HG02642 (cell line): ENCODE results near the gene B3GNT8.
"Not testable (repeated sequence)": the region's sequence is repeated elsewhere in the genome, so short reads cannot be mapped to it uniquely, and the experiment has no call there.

Experiments
- ATAC-seq: cut with Tn5 transposase; IDR thresholded peaks from one replicate; pipeline ENCODE4 v1.9.1; 2021; ENCODE audit warnings: mild to moderate bottlenecking; ENCODE audit not compliant: unreplicated experiment, poor library complexity

Gene B3GNT8

GRCh38 chr19:41437944-41438574, 10.9 kb upstream of the B3GNT8 start:
- no peak for ATAC-seq

GRCh38 chr19:41436674-41436951, 9.4 kb upstream of the B3GNT8 start:
- ATAC-seq: no peak

- no peak for ATAC-seq
Observed at GRCh38 chr19:41435936-41436673, 8.9 kb upstream of the B3GNT8 start.

DNA sequence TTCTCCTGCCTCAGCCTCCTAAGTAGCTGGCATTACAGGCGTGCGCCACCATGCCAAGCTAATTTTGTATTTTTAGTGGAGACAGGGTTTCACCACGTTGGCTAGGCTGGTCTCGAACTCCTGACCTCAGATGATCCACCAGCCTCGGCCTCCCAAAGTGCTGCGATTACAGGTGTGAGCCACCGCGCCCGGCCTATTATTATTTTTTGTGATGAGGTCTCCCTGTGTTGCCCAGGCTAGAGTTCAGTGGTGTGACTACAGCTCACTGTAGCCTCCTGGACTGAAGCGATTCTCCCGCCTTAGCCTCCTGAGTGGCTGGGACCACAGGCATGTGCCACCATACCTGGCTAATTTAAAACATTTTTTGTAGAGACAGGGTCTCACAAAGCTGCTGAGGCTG, 8.2 kb upstream of the B3GNT8 start:
- not testable (repeated sequence) for ATAC-seq

- ATAC-seq: no peak
Observed at GRCh38 chr19:41434450-41434849, 7.3 kb upstream of the B3GNT8 start.

DNA sequence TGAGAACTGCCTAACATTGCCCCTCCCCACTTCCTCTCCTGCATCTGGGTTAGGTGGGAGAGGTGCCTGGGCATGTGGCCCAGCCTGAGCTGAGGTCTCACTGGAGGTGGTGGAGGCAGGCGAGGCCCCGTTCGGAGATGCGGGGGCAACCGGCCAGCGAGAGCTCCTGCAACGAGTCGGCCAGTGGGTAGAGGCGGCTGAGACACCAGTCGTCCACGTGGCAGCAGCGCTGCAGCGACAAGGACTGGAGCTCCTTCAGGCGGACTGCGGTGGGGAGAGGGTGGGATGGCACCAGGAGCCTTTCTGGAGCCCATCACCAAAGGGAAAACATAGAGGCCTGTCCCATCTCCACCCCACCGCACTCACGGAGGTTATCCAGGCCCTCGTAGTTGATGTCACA, 6.0 kb upstream of the B3GNT8 start:
- ATAC-seq: no peak

DNA sequence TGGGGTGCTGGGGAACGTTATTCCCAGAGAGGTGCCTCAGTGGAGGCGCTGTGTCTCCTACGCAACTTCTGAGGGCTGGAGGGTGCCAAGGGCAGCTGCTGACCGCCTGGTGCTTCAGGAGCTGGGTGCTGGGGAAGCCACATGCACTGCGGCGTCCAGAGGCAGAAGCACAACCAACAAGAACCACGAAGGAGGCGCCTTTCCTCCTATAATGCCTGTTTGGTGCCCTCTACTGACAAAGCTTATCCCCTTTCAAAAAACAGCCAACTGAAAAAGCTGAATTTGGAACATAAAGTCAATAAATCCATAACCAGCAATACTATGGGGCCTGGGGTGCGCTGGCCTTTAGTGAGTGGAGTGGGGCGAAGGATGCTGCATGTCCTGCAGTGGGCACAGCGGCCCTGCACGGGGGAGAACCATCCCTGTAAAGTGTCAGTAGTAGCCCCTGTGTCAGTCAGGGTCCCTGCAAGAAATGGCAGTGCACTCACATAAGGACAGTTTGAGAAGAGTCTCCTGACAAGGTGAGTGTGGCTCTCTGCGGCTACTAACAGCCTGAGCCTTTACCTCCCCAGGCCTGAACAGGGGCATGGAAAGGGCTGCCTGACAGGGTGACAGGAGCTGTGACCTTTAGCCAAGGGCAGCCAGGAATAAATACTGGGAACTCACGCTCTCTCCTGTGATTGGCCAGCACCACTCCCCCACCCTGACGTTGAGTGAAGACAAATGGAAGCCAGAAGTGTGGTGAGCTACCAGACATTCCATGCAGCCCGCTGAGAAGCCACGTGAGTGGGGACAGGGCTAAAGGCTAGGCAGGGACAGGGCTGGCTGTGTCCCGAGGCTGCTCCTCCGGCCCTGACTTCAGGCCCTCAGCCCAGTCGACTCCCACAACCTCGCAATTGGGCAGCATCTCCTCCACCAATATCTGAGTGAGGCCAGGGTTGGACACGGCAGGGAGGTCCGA, 4.5 kb upstream of the B3GNT8 start:
- ATAC-seq: no peak

GRCh38 chr19:41430922-41431321, 3.7 kb upstream of the B3GNT8 start:
- ATAC-seq: no peak

DNA sequence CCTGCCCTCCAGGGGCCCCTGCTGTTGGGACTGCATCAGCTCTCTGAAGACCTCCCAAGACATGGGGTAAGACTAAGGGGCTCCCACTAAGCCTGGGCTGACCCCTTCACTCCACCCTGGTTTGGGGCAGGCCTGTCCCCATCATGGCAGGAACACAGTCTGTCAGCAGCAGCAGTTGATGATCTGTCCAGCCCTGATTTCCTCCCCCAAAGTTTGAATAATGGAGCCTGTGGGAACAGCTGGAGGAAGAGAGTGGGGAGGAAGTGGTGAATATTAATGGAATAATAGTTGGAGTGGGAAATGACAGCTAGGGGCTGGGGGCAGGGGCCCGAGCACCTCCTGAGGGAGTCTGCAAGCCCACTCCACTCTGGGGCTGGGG, 1.3 kb upstream of the B3GNT8 start:
- no peak for ATAC-seq

DNA sequence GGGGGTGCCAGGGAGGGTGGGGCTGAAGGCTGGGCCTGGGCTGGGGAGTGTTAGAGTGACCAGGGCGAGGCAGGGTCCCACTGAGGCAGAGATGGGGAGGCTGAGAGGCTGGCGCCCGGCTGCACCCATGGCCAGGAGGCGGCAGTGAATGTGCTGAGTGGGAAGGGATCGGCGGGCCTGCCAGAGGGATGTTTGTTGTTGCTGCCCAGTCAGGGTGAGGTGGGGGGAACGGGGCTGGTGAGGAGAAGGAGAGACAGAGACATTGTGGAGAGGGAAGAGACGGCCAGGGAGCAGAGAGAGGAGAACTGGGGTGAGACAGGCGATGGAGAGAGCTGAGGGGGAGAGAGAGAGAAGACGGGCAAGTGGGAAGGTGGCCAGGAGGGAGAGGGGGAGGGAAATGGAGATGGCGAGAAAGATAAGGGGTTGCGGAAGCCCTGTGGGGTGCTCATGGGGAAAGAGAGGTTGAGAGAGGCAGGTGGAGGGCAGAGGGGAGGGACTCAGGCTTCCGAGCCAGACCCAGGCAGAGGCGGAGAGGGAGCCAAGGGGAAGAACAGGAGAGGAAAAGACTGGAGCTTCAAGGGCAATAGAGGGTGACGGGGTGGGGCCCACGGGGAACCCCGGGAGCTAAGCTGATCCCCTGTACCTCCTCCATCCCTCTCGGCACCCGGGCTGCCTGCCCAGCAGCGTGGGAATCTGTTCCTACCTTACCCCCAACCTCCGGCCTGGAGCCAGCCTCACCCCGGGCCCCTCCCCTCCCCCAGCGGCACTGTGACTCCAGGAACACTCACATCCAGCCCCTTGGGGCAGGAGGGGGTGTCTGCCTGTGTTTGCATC, 690 bp upstream of the B3GNT8 start:
- ATAC-seq: no peak

DNA sequence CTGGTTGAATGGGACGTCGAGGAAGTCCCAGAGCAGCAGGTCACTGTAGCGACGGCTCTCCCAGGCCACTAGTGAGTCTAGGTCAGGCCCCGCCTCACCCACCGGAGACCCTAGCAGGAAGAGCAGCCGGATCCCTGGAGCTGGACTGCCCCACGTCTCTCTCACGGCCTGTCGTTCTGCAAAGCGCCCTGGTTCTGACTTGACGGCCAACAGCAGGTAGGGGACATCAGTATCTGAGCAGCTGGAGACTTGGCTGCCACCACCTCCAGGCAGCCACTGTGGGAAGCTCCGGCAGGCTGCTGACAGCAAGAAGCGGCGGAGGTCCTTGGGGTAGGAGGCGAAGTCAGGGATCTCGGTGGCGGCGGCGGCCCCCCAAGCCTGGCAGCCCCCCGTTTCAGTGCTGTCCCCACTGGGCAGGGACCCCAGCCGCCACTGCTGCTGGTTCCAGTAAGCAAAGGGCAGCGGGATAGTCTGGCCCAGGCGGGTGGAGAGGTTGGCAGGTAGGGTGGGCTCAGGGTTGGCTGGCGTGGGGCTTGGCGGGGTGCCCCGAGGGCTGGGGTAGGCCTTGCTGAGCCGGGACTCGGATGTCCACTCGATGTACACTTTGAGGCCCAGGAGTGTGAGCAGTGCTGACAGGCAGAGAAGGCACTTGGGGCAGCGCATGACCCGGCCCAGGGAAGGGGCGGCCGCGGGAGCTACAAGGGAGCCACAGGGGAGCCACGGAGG, 895 bp downstream of the B3GNT8 start:
- ATAC-seq: no peak

GRCh38 chr19:41425174-41426115, 1.7 kb downstream of the B3GNT8 start:
- no peak for ATAC-seq

GRCh38 chr19:41424335-41425173, 2.6 kb downstream of the B3GNT8 start:
- ATAC-seq: no peak

- ATAC-seq: no peak
Observed at GRCh38 chr19:41422955-41423354, 4.2 kb downstream of the B3GNT8 start.

GRCh38 chr19:41422456-41422855, 4.7 kb downstream of the B3GNT8 start:
- no peak for ATAC-seq

- no peak for ATAC-seq
Observed at GRCh38 chr19:41421973-41422372, 5.2 kb downstream of the B3GNT8 start.

DNA sequence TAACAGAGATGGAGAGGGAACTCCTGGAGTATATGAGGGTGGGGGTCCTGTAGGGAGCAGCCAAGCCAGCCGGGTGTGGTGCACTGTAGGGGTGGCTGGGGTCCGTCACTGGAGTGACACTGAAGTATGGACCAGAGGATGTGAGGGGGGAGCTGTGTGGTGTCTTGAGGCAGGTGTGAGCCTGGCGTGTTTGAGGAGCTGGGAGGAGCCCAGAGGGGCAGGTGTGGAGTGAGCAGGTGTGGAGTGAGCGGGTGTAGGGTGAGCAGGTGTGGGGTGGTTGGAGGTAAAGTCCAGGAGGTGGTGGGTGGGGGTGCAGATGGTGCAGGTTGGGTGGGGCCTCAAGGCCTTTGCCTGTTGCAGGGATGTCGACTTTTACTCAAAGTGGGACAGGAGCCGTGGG, 5.9 kb downstream of the B3GNT8 start:
- ATAC-seq: no peak
